H9 (cell line): ENCODE results near the gene RAB11FIP4. TPM values are rescaled to one million over a fixed set of nuclear protein-coding genes. Genes with fewer than 3 reads are reported as not detected.
A peak's percentile ranks its signal among the peaks of the same experiment; 100 is the strongest.

Source experiments
- DNase-seq: peaks from one replicate; pipeline ENCODE4 v3.0.0-alpha.2; 2017
- H2AFZ ChIP-seq: one replicate; pipeline ENCODE4 v1.6.1; 2013; ENCODE audit warnings: mild to moderate bottlenecking, low read length, control low read depth, moderate library complexity
- H2AK5ac ChIP-seq: 2 replicates; pipeline ENCODE4 v1.6.1; 2013; ENCODE audit warnings: low read length, control low read depth, mixed read lengths; ENCODE audit not compliant: insufficient read length
- H2BK120ac ChIP-seq: one replicate; pipeline ENCODE4 v1.6.1; 2013; ENCODE audit warnings: low read depth, mild to moderate bottlenecking, low read length, control low read depth, inconsistent platforms; ENCODE audit not compliant: poor library complexity, severe bottlenecking
- H2BK12ac ChIP-seq: 2 replicates; pipeline ENCODE4 v1.6.1; 2013; ENCODE audit warnings: low read length, control low read depth, mixed read lengths, low read depth; ENCODE audit not compliant: insufficient read length
- H2BK15ac ChIP-seq: 2 replicates; pipeline ENCODE4 v1.6.1; 2013; ENCODE audit warnings: low read depth, low read length, control low read depth
- H2BK20ac ChIP-seq: one replicate; pipeline ENCODE4 v1.6.1; 2013; ENCODE audit warnings: low read depth, mild to moderate bottlenecking, low read length, control low read depth, inconsistent platforms; ENCODE audit not compliant: poor library complexity, severe bottlenecking
- H2BK5ac ChIP-seq: 2 replicates; pipeline ENCODE4 v1.6.1; 2013; ENCODE audit warnings: low read length, control low read depth, mixed read lengths; ENCODE audit not compliant: insufficient read length
- H3K14ac ChIP-seq: 2 replicates; pipeline ENCODE4 v1.6.1; 2013; ENCODE audit warnings: low read length, control low read depth; ENCODE audit not compliant: insufficient read depth
- H3K18ac ChIP-seq: 2 replicates; pipeline ENCODE4 v1.6.1; 2013; ENCODE audit warnings: low read depth, mild to moderate bottlenecking, mixed read lengths, low read length, control low read depth; ENCODE audit not compliant: insufficient read length
- H3K23ac ChIP-seq: 2 replicates; pipeline ENCODE4 v1.6.1; 2013; ENCODE audit warnings: low read length, control low read depth, mixed read lengths, low read depth; ENCODE audit not compliant: insufficient read length
- H3K23me2 ChIP-seq: 2 replicates; pipeline ENCODE4 v1.6.1; 2013; ENCODE audit warnings: low read depth, mild to moderate bottlenecking, mixed read lengths, low read length, control low read depth; ENCODE audit not compliant: insufficient read length, poor library complexity, severe bottlenecking
- H3K27ac ChIP-seq: 2 replicates; pipeline ENCODE4 v1.5.1; 2013; ENCODE audit warnings: low read length, control low read depth, mixed read lengths, low read depth; ENCODE audit not compliant: insufficient read length
- H3K27me3 ChIP-seq: 2 replicates; pipeline ENCODE4 v1.6.1; 2013; ENCODE audit warnings: low read length, control low read depth, inconsistent platforms; ENCODE audit not compliant: insufficient read depth
- H3K4ac ChIP-seq: 2 replicates; pipeline ENCODE4 v1.6.1; 2013; ENCODE audit warnings: low read depth, mild to moderate bottlenecking, control low read depth, inconsistent platforms, low read length, moderate library complexity
- H3K4me1 ChIP-seq: 2 replicates; pipeline ENCODE4 v1.6.1; 2013; ENCODE audit warnings: low read length, control low read depth, inconsistent platforms; ENCODE audit not compliant: insufficient read depth
- H3K4me2 ChIP-seq: 2 replicates; pipeline ENCODE4 v1.6.1; 2013; ENCODE audit warnings: low read length, control low read depth, mixed read lengths; ENCODE audit not compliant: insufficient read length, insufficient read depth
- H3K56ac ChIP-seq: 2 replicates; pipeline ENCODE4 v1.6.1; 2013; ENCODE audit warnings: low read depth, mild to moderate bottlenecking, mixed read lengths, low read length, control low read depth; ENCODE audit not compliant: insufficient read length
- H3K79me1 ChIP-seq: 2 replicates; pipeline ENCODE4 v1.6.1; 2013; ENCODE audit warnings: low read depth, mild to moderate bottlenecking, moderate library complexity, low read length, control low read depth, inconsistent platforms; ENCODE audit not compliant: insufficient read depth, poor library complexity, severe bottlenecking
- H3K79me2 ChIP-seq: 2 replicates; pipeline ENCODE4 v1.6.1; 2013; ENCODE audit warnings: low read length, control low read depth, inconsistent platforms; ENCODE audit not compliant: insufficient read depth
- H3K9ac ChIP-seq: 2 replicates; pipeline ENCODE4 v1.6.1; 2013; ENCODE audit warnings: low read length, control low read depth, mixed read lengths; ENCODE audit not compliant: insufficient read length; ENCODE audit errors: extremely low read depth
- H3K9me3 ChIP-seq: one replicate; pipeline ENCODE4 v1.6.1; 2013; ENCODE audit warnings: low read depth, low read length, inconsistent platforms; ENCODE audit not compliant: control insufficient read depth
- H3T11ph ChIP-seq: one replicate; pipeline ENCODE4 v1.6.1; 2013; ENCODE audit warnings: mild to moderate bottlenecking, low read length, control low read depth, inconsistent platforms
- H4K20me1 ChIP-seq: one replicate; pipeline ENCODE4 v1.6.1; 2013; ENCODE audit not compliant: control insufficient read depth, insufficient read length, insufficient read depth
- H4K5ac ChIP-seq: 2 replicates; pipeline ENCODE4 v1.6.1; 2013; ENCODE audit warnings: low read depth, mild to moderate bottlenecking, mixed read lengths, low read length, control low read depth; ENCODE audit not compliant: insufficient read length
- H4K8ac ChIP-seq: replicated peaks from 2 replicates; pipeline ENCODE4 v1.6.1; 2013; ENCODE audit warnings: low read length, control low read depth, mixed read lengths, low read depth; ENCODE audit not compliant: insufficient read length
- H4K91ac ChIP-seq: 2 replicates; pipeline ENCODE4 v1.6.1; 2013; ENCODE audit warnings: low read depth, mild to moderate bottlenecking, moderate library complexity, mixed read lengths, low read length, control low read depth; ENCODE audit not compliant: insufficient read length
- H3K27ac Mint-ChIP-seq, 3 experiments: 2 replicates in 2 of 3; 3 replicates in 1 of 3; pipeline ENCODE4 v1.8.0; 2020 to 2021; ENCODE audit warnings: mixed read lengths in 3 of 3, mild to moderate bottlenecking in 1 of 3, moderate library complexity in 1 of 3
- H3K27me3 Mint-ChIP-seq: 2 replicates; pipeline ENCODE4 v1.8.0; 2021; ENCODE audit warnings: low read depth, mild to moderate bottlenecking, moderate library complexity, mixed read lengths
- H3K36me3 Mint-ChIP-seq, 3 experiments: 2 replicates in 2 of 3; 3 replicates in 1 of 3; pipeline ENCODE4 v1.8.0; 2020 to 2021; ENCODE audit warnings: low read depth in 3 of 3, mixed read lengths in 3 of 3; ENCODE audit not compliant: insufficient read depth in 1 of 3
- H3K4me1 Mint-ChIP-seq, 2 experiments: 2 replicates each; pipeline ENCODE4 v1.8.0; 2020; ENCODE audit warnings: mixed read lengths in 2 of 2
- H3K4me3 Mint-ChIP-seq, 2 experiments: 2 replicates in 1 of 2; 3 replicates in 1 of 2; pipeline ENCODE4 v1.8.0; 2020 to 2021; ENCODE audit warnings: mild to moderate bottlenecking in 2 of 2, mixed read lengths in 2 of 2, moderate library complexity in 1 of 2
- H3K9me3 Mint-ChIP-seq, 2 experiments: 2 replicates in 1 of 2; 3 replicates in 1 of 2; pipeline ENCODE4 v1.8.0; 2020; ENCODE audit warnings: mild to moderate bottlenecking in 2 of 2, mixed read lengths in 2 of 2, moderate library complexity in 1 of 2
- CTCF ChIP-seq: fragments of 200-600 bp; sonication (generic); conservative IDR thresholded peaks from 3 replicates; pipeline ENCODE4 v1.8.0; 2021; ENCODE audit warnings: antibody characterized with exemption, mild to moderate bottlenecking
- WGBS: extraction: QIAGEN DNeasy Blood & Tissue Kit; methylation state at CpG from one replicate; pipeline ENCODE4 v1.1.7; 2013; ENCODE audit warnings: missing lambda C conversion rate, low lambda C conversion rate, mixed read lengths; ENCODE audit not compliant: insufficient read length; ENCODE audit errors: extremely low coverage; 5-methylcytosine and 5-hydroxymethylcytosine counted together
- total RNA-seq: library from RNA; stranded (reverse); gene quantifications from 2 replicates; pipeline ENCODE4 v1.2.1, GENCODE V29; 2021

The RAB11FIP4 gene
- total RNA-seq, 1 experiment from 2014 or later = 25.7 TPM

GRCh38 chr17:31401456-31402254 is 10.2 kb downstream of the RAB11FIP4 start:
- Histone ChIP-seq H3K79me2 (no peaks in the 10 kb centered on the region), H4K5ac (no peak overlapping the region), H3K79me1 (no peaks in the 10 kb centered on the region), H3K14ac (no peak overlapping the region), H4K91ac (no peak overlapping the region), H3K4me2 (no peak overlapping the region), H2BK20ac (no peak overlapping the region), H2BK5ac (no peak overlapping the region), H3T11ph (no peak overlapping the region), H3K4me1 (no peaks in the 10 kb centered on the region), H3K18ac (no peak overlapping the region), H2AFZ (no peak overlapping the region), H2BK12ac (no peak overlapping the region), H3K4ac (no peak overlapping the region), H3K9me3 (no peaks in the 10 kb centered on the region), H2BK15ac (no peak overlapping the region), H2AK5ac (no peak overlapping the region), H3K56ac (no peak overlapping the region), H3K9ac (no peak overlapping the region), H2BK120ac (no peak overlapping the region), H3K27me3 (no peaks in the 10 kb centered on the region), H4K8ac (no peak overlapping the region), H3K23me2 (no peaks in the 10 kb centered on the region), H4K20me1 (peaks cover 3% of the 10 kb centered on the region), H3K27ac (no peak overlapping the region), H3K23ac (no peak overlapping the region)
- Mint-ChIP-seq H3K4me3 (peak overlapping the region in 1 of 2 experiments; percentile 33; a peak in 1 of 5 replicates), H3K4me1 (peaks cover 15 to 27% of the 10 kb centered on the region in 2 experiments), H3K9me3 (no peaks in the 10 kb centered on the region), H3K36me3 (no peaks in the 10 kb centered on the region), H3K27me3 (no peaks in the 10 kb centered on the region; the same call in 1 of the 2 replicates), H3K27ac (peak overlapping the region in 1 of 3 experiments; percentile 12; a peak in 1 of 7 replicates)
- no CpG with 5 or more reads among the region's 11 CpGs for WGBS
- peak; percentile 25 for DNase-seq
- no peak for TF ChIP-seq CTCF
